ENCODE results near the gene CASP8AP2. TPM values are rescaled to one million over a fixed set of nuclear protein-coding genes. Genes with fewer than 3 reads are reported as not detected.

CASP8AP2 gene
- total and polyA plus RNA-seq, 2 of the 13 experiments (the other 11 are each of a cell fraction or from before 2014, with no cell fraction given): 5.7 to 13.5 TPM

GRCh38 chr6:89819336-89820130 is 10.1 kb upstream of the CASP8AP2 start, which contains the start of gene MDN1 (continued):
- no peak for TF ChIP-seq BCLAF1 (IDR thresholded peaks at IDR 0.05)
- peak; percentile 89 for TF ChIP-seq ZNF883 (CRISPR knock-in tag; IDR thresholded peaks at IDR 0.05; ENCODE audit: not compliant biosample characterization)
- no peak for TF ChIP-seq ZBTB33 (CRISPR knock-in tag; IDR thresholded peaks at IDR 0.05)
- TF ChIP-seq TP53 (CRISPR knock-in tag; conservative IDR thresholded peaks at IDR 0.05): no peak
- TF ChIP-seq SMAD1 (CRISPR knock-in tag; IDR thresholded peaks at IDR 0.05; ENCODE audit: borderline replicate concordance, low read depth): peak; percentile 77; the same call in 1 of the 2 replicates
- TF ChIP-seq FOXO4 (CRISPR knock-in tag; conservative IDR thresholded peaks at IDR 0.05): no peak
- no peak for TF ChIP-seq CENPBD1 (CRISPR knock-in tag; IDR thresholded peaks at IDR 0.05; ENCODE audit: borderline replicate concordance, low read depth)
- peak; percentile 100 for TF ChIP-seq MXD4 (CRISPR knock-in tag; IDR thresholded peaks at IDR 0.05)
- TF ChIP-seq TEF (CRISPR knock-in tag; IDR thresholded peaks at IDR 0.05): no peak
- peak; percentile 88; the same call in 1 of the 2 replicates for TF ChIP-seq ZFP41 (CRISPR knock-in tag; IDR thresholded peaks at IDR 0.05; ENCODE audit: borderline replicate concordance)
- TF ChIP-seq IRX3 (CRISPR knock-in tag; IDR thresholded peaks at IDR 0.05; ENCODE audit: borderline replicate concordance, low read depth): peak; percentile 88
- TF ChIP-seq SCMH1 (CRISPR knock-in tag; IDR thresholded peaks at IDR 0.05; ENCODE audit: borderline replicate concordance): no peak
- no peak for TF ChIP-seq ZC3H13 (CRISPR knock-in tag; IDR thresholded peaks at IDR 0.05)
- no peak for TF ChIP-seq CENPT (CRISPR knock-in tag; IDR thresholded peaks at IDR 0.05; ENCODE audit: low read depth)
- peak; percentile 77; the same call in 1 of the 2 replicates for TF ChIP-seq RFXAP (CRISPR knock-in tag; IDR thresholded peaks at IDR 0.05; ENCODE audit: borderline replicate concordance)
- no peak for TF ChIP-seq ZNF615 (CRISPR knock-in tag; IDR thresholded peaks at IDR 0.05; ENCODE audit: borderline replicate concordance)
- TF ChIP-seq RBM22 (optimal IDR thresholded peaks at IDR 0.05; ENCODE audit: low read length): no peak
- TF ChIP-seq ZNF749 (CRISPR knock-in tag; IDR thresholded peaks at IDR 0.05; ENCODE audit: borderline replicate concordance): 0 out of 2 replicates have a peak, but pooled peaks have one; percentile 50
- no peak for TF ChIP-seq NONO (IDR thresholded peaks at IDR 0.05)
- peak; percentile 86 for TF ChIP-seq NONO (CRISPR knock-in tag; conservative IDR thresholded peaks at IDR 0.05)

Data from HepG2 (cell line).